GM12892 (cell line): ENCODE measurements around the gene STARD4.

Experiments
- POLR2A ChIP-seq: IDR thresholded peaks from 2 replicates; pipeline ENCODE4 v1.6.1; 2011; ENCODE audit warnings: low read depth, low read length, control low read depth
- POLR2AphosphoS5 ChIP-seq: IDR thresholded peaks from 2 replicates; pipeline ENCODE4 v1.6.1; 2011; ENCODE audit warnings: low read depth, low read length, control low read depth
- TAF1 ChIP-seq: IDR thresholded peaks from 2 replicates; pipeline ENCODE4 v1.6.1; 2011; ENCODE audit warnings: low read depth, mild to moderate bottlenecking, control low read depth, low read length, borderline replicate concordance

DNA sequence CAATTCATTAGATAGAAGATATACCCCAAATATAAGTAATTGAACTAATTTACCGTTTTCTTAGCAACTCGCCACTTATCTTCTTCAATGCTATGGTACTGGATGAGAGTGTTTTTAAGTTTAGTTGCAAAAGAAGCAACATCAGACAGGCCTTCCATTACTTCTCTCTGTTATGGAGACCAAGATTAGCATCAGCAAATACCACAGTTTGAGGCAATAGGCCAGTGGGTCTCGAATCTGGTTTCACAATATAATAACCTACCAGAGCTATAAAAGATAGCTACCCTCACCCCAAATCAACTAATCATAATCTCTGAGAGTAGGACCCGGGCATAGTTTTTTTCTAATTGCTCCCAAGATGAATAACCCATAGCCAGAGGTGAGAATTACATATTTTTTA lies 5.1 kb downstream of the STARD4 start:
- TF ChIP-seq POLR2AphosphoS5 (no peak), POLR2A (no peak), TAF1 (no peak)
